Measurements from ENCODE around the gene AXL. TPM values are rescaled to one million over a fixed set of nuclear protein-coding genes. Genes with fewer than 3 reads are reported as not detected.

AXL gene
- total and polyA plus RNA-seq, 2 of the 13 experiments (the other 11 are each of a cell fraction or from before 2014, with no cell fraction given), result 0.71 to 5.9 TPM

DNA sequence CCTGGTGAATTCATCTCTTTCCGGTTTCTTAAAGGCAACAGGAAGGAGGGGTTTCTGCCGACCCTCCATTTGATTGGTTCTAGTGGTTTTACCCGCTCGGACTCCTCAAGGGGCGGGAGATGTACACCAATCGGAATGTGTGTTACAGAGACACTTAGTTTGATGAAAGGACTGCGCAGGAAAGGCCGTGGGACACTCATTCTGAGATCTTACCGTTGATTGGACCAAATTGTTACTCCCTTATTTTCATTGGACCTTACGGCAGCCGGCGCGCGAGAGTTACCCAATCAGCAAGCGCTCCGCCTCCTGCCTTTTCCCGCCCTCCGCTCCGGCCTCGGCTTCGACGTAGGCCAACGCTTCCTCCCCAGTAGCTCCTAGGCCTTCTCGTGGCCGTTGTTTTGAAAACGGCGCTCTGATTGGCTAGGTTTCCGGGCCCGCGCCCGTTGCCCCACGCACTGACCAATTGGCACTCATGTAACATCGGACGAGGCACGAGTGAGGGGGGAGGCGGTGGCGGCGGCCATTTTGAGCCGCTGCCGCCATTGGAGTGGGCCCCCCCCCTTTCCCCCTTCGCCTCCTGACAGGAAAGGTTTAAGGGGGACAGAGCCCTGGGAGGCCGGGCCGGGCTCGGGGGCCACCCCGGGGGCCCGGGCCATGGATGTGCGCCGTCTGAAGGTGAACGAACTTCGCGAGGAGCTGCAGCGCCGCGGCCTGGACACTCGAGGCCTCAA, 45.0 kb downstream of the AXL start, which contains the start of gene HNRNPUL1 (continued):
- TF ChIP-seq, protein P1, sequence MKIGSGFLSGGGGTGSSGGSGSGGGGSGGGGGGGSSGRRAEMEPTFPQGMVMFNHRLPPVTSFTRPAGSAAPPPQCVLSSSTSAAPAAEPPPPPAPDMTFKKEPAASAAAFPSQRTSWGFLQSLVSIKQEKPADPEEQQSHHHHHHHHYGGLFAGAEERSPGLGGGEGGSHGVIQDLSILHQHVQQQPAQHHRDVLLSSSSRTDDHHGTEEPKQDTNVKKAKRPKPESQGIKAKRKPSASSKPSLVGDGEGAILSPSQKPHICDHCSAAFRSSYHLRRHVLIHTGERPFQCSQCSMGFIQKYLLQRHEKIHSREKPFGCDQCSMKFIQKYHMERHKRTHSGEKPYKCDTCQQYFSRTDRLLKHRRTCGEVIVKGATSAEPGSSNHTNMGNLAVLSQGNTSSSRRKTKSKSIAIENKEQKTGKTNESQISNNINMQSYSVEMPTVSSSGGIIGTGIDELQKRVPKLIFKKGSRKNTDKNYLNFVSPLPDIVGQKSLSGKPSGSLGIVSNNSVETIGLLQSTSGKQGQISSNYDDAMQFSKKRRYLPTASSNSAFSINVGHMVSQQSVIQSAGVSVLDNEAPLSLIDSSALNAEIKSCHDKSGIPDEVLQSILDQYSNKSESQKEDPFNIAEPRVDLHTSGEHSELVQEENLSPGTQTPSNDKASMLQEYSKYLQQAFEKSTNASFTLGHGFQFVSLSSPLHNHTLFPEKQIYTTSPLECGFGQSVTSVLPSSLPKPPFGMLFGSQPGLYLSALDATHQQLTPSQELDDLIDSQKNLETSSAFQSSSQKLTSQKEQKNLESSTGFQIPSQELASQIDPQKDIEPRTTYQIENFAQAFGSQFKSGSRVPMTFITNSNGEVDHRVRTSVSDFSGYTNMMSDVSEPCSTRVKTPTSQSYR (CRISPR knock-in tag; IDR thresholded peaks at IDR 0.05; ENCODE audit: borderline replicate concordance), result peak; percentile 85
- TF ChIP-seq ATF1 (CRISPR knock-in tag; IDR thresholded peaks at IDR 0.05) (peak; percentile 94), ZNF530 (CRISPR knock-in tag; IDR thresholded peaks at IDR 0.05; ENCODE audit: low read depth) (no peak), ZNF264 (CRISPR knock-in tag; IDR thresholded peaks at IDR 0.05) (no peak), SSRP1 (CRISPR knock-in tag; IDR thresholded peaks at IDR 0.05) (no peak), ARNTL (CRISPR knock-in tag; IDR thresholded peaks at IDR 0.05) (0 out of 2 replicates have a peak, but pooled peaks have one; percentile 6), ZNF703 (CRISPR knock-in tag; IDR thresholded peaks at IDR 0.05; ENCODE audit: borderline replicate concordance) (0 out of 2 replicates have a peak, but pooled peaks have one; percentile 87)
- TF ChIP-seq, protein P2, sequence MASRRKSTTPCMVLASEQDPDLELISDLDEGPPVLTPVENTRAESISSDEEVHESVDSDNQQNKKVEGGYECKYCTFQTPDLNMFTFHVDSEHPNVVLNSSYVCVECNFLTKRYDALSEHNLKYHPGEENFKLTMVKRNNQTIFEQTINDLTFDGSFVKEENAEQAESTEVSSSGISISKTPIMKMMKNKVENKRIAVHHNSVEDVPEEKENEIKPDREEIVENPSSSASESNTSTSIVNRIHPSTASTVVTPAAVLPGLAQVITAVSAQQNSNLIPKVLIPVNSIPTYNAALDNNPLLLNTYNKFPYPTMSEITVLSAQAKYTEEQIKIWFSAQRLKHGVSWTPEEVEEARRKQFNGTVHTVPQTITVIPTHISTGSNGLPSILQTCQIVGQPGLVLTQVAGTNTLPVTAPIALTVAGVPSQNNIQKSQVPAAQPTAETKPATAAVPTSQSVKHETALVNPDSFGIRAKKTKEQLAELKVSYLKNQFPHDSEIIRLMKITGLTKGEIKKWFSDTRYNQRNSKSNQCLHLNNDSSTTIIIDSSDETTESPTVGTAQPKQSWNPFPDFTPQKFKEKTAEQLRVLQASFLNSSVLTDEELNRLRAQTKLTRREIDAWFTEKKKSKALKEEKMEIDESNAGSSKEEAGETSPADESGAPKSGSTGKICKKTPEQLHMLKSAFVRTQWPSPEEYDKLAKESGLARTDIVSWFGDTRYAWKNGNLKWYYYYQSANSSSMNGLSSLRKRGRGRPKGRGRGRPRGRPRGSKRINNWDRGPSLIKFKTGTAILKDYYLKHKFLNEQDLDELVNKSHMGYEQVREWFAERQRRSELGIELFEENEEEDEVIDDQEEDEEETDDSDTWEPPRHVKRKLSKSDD (CRISPR knock-in tag; IDR thresholded peaks at IDR 0.05; ENCODE audit: low read depth), result peak; percentile 96
- TF ChIP-seq, protein P3, sequence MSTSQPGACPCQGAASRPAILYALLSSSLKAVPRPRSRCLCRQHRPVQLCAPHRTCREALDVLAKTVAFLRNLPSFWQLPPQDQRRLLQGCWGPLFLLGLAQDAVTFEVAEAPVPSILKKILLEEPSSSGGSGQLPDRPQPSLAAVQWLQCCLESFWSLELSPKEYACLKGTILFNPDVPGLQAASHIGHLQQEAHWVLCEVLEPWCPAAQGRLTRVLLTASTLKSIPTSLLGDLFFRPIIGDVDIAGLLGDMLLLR (CRISPR knock-in tag; IDR thresholded peaks at IDR 0.05), result no peak
- TF ChIP-seq, protein P4, sequence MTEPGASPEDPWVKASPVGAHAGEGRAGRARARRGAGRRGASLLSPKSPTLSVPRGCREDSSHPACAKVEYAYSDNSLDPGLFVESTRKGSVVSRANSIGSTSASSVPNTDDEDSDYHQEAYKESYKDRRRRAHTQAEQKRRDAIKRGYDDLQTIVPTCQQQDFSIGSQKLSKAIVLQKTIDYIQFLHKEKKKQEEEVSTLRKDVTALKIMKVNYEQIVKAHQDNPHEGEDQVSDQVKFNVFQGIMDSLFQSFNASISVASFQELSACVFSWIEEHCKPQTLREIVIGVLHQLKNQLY (CRISPR knock-in tag; IDR thresholded peaks at IDR 0.05), result no peak
- TF ChIP-seq, protein P5, sequence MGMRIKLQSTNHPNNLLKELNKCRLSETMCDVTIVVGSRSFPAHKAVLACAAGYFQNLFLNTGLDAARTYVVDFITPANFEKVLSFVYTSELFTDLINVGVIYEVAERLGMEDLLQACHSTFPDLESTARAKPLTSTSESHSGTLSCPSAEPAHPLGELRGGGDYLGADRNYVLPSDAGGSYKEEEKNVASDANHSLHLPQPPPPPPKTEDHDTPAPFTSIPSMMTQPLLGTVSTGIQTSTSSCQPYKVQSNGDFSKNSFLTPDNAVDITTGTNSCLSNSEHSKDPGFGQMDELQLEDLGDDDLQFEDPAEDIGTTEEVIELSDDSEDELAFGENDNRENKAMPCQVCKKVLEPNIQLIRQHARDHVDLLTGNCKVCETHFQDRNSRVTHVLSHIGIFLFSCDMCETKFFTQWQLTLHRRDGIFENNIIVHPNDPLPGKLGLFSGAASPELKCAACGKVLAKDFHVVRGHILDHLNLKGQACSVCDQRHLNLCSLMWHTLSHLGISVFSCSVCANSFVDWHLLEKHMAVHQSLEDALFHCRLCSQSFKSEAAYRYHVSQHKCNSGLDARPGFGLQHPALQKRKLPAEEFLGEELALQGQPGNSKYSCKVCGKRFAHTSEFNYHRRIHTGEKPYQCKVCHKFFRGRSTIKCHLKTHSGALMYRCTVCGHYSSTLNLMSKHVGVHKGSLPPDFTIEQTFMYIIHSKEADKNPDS (CRISPR knock-in tag; IDR thresholded peaks at IDR 0.05), result no peak

Measured in HepG2 (cell line).